Thoracic aorta (tissue), 2 donors: ENCODE data around the gene RFTN1. TPM values are rescaled to one million over a fixed set of nuclear protein-coding genes. Genes with fewer than 3 reads are reported as not detected.
"Not testable (repeated sequence)": the region's sequence is repeated elsewhere in the genome, so short reads cannot be mapped to it uniquely, and the experiment has no call there.

ENCODE experiments used
- ATAC-seq: fragments of 150-250 bp; one replicate; pipeline ENCODE4 v1.8.0; 2017; ENCODE audit warnings: low read depth; ENCODE audit not compliant: insufficient number of reproducible peaks, low FRiP score
- DNase-seq: peaks from one replicate; pipeline ENCODE4 v3.0.0-alpha.2; 2020; ENCODE audit warnings: low spot score
- H3K27ac ChIP-seq, 2 donors: fragments of 200-600 bp; sonication (generic); 1 replicate in 1 of 2; 2 replicates in 1 of 2; pipeline ENCODE4 v1.5.1; 2016; ENCODE audit warnings: mild to moderate bottlenecking in 2 of 2, moderate library complexity in 2 of 2
- H3K27me3 ChIP-seq: fragments of 200-600 bp; sonication (generic); replicated peaks from 2 replicates; pipeline ENCODE4 v1.6.0; 2016; ENCODE audit warnings: mild to moderate bottlenecking; ENCODE audit not compliant: insufficient read depth
- H3K36me3 ChIP-seq: fragments of 200-600 bp; sonication (generic); one replicate; pipeline ENCODE4 v1.5.1; 2016
- H3K4me1 ChIP-seq, 2 donors: fragments of 200-600 bp; sonication (generic); 1 replicate in 1 of 2; 2 replicates in 1 of 2; pipeline versions ENCODE4 v1.5.1 to v1.6.0; 2016; ENCODE audit warnings: low read depth in 2 of 2, mild to moderate bottlenecking in 1 of 2; ENCODE audit not compliant: control insufficient read depth in 1 of 2
- H3K4me3 ChIP-seq: fragments of 200-600 bp; sonication (generic); 2 replicates; pipeline ENCODE4 v1.5.1; 2016; ENCODE audit warnings: mild to moderate bottlenecking
- H3K9me3 ChIP-seq: fragments of 200-600 bp; sonication (generic); 2 replicates; pipeline ENCODE4 v1.5.1; 2016
- total RNA-seq, 2 donors: library from RNA; depleted of rRNA; stranded (reverse); fragments of >200 nt; gene quantifications; one replicate each; pipeline versions ENCODE4 v1.1.0 to v1.2.3, GENCODE V29; 2016
- TF ChIP-seq, protein P1 (sequence below): fragments of 200-600 bp; sonication (generic); IDR thresholded peaks from one replicate; pipeline ENCODE4 v1.5.1; 2019; ENCODE audit warnings: antibody characterized with exemption

The RFTN1 gene
- total RNA-seq, 2 donors from 2014 or later: 69.7 to 108 TPM

DNA sequence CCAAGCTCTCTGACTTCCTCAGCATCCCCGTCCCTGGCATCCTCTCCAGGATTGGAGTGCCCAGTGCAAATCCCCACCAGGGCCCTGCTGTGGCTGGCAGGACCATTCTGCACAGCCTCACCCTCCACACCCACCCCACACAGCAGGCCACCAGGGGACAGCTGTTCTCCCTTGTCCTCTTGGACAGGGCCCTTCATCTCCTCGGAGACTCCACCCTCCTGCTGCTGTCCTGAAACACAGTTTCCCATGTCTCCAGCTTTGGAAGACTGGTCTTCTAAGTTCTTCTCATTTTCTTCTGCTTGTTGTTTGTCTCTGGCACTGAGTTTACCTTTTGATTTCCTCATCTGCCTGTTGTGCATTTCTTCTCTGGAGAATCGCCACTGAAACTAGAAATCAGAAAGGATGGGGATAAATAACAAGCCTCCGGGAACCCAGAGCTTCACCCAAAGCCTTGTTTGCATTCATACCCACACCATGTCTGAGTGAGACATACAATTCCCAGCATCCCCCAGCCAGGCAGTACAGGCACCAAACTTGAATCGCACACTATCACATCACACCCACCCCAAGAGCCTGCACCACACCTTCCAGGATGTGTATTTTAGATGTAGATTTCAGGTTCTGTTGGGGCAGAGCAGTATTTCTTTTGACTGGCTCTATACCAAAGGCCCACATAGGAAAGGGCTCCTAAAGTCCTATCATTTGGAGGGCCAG is 196.5 kb downstream of the RFTN1 start:
- ATAC-seq (no peak), DNase-seq (no peak)
- TF ChIP-seq, protein P1, sequence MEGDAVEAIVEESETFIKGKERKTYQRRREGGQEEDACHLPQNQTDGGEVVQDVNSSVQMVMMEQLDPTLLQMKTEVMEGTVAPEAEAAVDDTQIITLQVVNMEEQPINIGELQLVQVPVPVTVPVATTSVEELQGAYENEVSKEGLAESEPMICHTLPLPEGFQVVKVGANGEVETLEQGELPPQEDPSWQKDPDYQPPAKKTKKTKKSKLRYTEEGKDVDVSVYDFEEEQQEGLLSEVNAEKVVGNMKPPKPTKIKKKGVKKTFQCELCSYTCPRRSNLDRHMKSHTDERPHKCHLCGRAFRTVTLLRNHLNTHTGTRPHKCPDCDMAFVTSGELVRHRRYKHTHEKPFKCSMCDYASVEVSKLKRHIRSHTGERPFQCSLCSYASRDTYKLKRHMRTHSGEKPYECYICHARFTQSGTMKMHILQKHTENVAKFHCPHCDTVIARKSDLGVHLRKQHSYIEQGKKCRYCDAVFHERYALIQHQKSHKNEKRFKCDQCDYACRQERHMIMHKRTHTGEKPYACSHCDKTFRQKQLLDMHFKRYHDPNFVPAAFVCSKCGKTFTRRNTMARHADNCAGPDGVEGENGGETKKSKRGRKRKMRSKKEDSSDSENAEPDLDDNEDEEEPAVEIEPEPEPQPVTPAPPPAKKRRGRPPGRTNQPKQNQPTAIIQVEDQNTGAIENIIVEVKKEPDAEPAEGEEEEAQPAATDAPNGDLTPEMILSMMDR: no peak
- peaks cover 22% of the 10 kb centered on the region for H3K36me3 ChIP-seq
- H3K27me3 ChIP-seq: no peaks in the 10 kb centered on the region
- H3K4me3 ChIP-seq: no peak overlapping the region
- H3K27ac ChIP-seq: no peak overlapping the region
- no peaks in the 10 kb centered on the region for H3K9me3 ChIP-seq
- no peaks in the 10 kb centered on the region for H3K4me1 ChIP-seq

DNA sequence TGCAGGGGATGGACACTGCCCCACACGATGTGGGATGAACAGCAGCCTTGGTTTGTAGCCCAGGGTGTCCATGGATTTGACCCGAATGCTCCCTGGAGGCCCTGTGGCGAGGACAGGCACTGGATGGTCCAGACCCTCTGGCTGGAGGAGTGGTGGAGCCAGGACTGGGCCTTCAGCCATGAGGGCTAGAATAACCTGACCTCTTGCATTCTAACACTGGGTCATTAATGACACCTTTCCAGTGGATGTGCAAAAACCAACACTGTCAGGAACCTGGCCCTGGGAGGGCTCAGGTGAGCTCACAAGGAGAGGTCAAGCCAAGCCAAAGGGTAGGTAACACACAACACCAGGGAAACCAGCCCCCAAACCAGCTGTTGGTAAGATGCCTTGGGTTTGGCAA is 197.1 kb downstream of the RFTN1 start:
- no peak for ATAC-seq
- H3K27me3 ChIP-seq: no peaks in the 10 kb centered on the region
- no peaks in the 10 kb centered on the region for H3K9me3 ChIP-seq
- H3K27ac ChIP-seq: no peak overlapping the region
- DNase-seq: no peak
- TF ChIP-seq, protein P1: no peak
- no peaks in the 10 kb centered on the region for H3K4me1 ChIP-seq
- H3K4me3 ChIP-seq: no peak overlapping the region
- H3K36me3 ChIP-seq: peaks cover 15% of the 10 kb centered on the region

DNA sequence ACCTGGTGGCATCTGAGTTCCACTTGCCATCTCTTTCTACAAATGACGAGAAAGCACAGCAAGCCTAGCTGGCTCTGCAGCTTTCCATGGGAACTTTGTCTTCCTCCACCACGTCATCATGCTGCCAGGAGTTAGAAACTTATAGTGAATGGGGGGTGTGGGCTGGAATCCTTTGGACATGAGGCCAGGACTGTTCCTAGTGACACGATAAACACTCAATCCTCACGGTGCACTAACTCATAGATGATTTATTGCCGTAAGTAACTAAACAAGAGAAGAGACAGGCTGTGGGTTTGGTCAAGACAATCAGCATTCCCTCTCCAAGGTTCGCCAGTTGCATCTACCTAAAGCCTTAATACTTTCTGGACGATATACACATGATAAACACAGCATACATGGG is 197.9 kb downstream of the RFTN1 start:
- ATAC-seq (no peak), DNase-seq (no peak)
- peaks cover 15% of the 10 kb centered on the region for H3K36me3 ChIP-seq
- H3K4me1 ChIP-seq: no peaks in the 10 kb centered on the region
- no peak overlapping the region for H3K27ac ChIP-seq
- no peaks in the 10 kb centered on the region for H3K9me3 ChIP-seq
- H3K4me3 ChIP-seq: no peak overlapping the region
- TF ChIP-seq, protein P1: no peak
- no peaks in the 10 kb centered on the region for H3K27me3 ChIP-seq

DNA sequence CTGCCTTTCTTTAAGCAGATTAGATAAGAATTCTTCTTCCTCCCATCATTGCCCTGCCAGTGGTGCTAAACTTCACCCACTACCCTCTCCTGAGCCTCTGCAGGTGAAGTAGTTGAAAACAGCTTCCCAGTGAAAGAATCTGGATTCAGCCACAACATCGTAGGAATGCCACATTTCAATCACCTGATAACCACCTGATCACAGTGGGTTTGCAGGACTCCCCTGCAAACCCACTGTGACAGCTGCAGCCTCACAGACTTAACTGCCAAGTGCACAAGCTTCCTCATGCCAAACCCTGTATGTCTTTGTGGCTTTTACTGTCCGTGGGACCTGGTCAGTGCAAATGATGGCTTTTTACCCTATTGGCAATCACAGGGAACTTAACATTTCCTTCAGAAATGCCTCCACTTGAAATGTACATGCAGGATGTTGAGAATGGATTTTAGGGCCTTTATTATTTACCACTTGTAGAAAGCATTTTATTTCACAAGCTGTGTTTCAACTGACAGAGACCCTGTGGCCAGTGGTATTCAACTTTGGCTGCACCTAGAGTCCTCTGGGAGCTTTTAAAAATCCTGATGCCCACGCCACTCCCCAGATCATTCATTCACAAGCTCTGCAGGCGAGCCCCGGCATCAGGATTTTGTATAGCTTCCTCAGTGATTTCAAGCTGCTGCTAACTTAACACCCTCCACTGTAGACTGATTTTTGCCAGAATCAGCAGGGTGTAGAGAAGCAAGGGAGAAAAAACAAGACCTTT is 199.4 kb downstream of the RFTN1 start:
- Histone ChIP-seq H3K4me1 (no peaks in the 10 kb centered on the region), H3K27ac (no peak overlapping the region), H3K9me3 (no peaks in the 10 kb centered on the region), H3K27me3 (no peaks in the 10 kb centered on the region), H3K4me3 (no peak overlapping the region), H3K36me3 (peaks cover 11% of the 10 kb centered on the region)
- ATAC-seq (no peak), DNase-seq (no peak)
- TF ChIP-seq, protein P1: no peak

DNA sequence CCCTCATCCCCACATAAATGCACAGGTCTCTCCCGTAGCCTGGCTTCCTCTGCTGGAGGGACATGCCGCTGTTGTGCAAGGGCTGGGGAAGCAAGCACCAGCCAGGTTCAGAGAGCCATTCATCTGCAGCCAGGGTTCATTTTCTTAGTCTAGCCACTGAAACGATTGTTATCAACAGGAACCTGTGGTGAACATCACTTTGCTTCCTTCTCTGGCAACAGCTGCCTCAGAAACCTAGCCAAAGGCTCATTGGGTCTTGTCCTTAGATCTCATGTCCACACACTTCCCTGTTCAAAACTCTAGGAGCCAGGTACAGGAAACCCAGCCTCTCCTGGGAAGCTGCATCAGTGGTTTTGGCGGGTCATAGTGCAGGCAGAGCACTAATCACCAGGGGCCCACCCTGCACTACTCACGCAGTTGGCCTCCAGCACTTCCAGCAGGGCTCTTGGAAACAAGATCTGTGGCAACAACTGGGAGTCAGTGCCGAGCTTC is 201.5 kb downstream of the RFTN1 start:
- DNase-seq: no peak
- H3K9me3 ChIP-seq: no peaks in the 10 kb centered on the region
- H3K27me3 ChIP-seq: no peaks in the 10 kb centered on the region
- no peak for ATAC-seq
- no peak overlapping the region for H3K4me3 ChIP-seq
- H3K27ac ChIP-seq: no peak overlapping the region
- TF ChIP-seq, protein P1: no peak
- peaks cover 0 to 9% of the 10 kb centered on the region in 2 donors for H3K4me1 ChIP-seq
- peaks cover 8% of the 10 kb centered on the region for H3K36me3 ChIP-seq

DNA sequence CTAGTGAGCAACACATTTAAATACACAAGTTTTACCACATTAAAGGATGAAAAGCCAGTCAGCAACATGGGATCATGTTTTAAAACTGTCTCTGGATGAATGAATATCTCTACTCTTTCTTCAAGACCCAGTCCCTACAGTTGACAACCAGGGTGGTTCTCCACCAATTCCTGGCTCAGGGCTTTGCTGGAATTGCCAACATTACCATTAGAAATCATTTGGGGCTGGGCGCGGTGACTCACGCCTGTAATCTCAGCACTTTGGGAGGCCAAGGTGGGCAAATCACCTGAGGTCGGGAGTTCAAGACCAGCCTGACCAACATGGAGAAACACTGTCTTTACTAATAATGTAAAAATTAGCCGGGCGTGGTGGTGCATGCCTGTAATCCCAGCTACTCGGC is 203.0 kb downstream of the RFTN1 start:
- not testable (repeated sequence) for H3K4me3 ChIP-seq, H3K27me3 ChIP-seq, H3K36me3 ChIP-seq, DNase-seq, ATAC-seq, H3K27ac ChIP-seq, H3K4me1 ChIP-seq, H3K9me3 ChIP-seq
